Right lobe of liver (tissue), 4 donors: ENCODE results near the gene OTUD7B.

Experiments
- POLR2A ChIP-seq: fragments of 450-650 bp; IDR thresholded peaks from one replicate; pipeline ENCODE4 v1.6.1; 2017; ENCODE audit warnings: antibody characterized with exemption, mild to moderate bottlenecking
- TF ChIP-seq, protein P1 (sequence below), 4 donors: fragments of 200-600 bp in 3 of 4; fragments of 450-650 bp in 1 of 4; IDR thresholded peaks; one replicate each; pipeline versions ENCODE4 v1.5.1 to v1.8.0; 2016 to 2022; ENCODE audit warnings: antibody characterized with exemption in 4 of 4, mild to moderate bottlenecking in 2 of 4
- donor health status: DM: no; HTN: no; CAD: no.
- donor health status: DM: no; HTN: no; CAD: no.
- donor health status: DM: no; HTN: yes; CAD: no.

GRCh38 chr1:149936170-149936991 lies 74.1 kb downstream of the OTUD7B start, which contains the start of gene MTMR11:
- TF ChIP-seq, protein P1, sequence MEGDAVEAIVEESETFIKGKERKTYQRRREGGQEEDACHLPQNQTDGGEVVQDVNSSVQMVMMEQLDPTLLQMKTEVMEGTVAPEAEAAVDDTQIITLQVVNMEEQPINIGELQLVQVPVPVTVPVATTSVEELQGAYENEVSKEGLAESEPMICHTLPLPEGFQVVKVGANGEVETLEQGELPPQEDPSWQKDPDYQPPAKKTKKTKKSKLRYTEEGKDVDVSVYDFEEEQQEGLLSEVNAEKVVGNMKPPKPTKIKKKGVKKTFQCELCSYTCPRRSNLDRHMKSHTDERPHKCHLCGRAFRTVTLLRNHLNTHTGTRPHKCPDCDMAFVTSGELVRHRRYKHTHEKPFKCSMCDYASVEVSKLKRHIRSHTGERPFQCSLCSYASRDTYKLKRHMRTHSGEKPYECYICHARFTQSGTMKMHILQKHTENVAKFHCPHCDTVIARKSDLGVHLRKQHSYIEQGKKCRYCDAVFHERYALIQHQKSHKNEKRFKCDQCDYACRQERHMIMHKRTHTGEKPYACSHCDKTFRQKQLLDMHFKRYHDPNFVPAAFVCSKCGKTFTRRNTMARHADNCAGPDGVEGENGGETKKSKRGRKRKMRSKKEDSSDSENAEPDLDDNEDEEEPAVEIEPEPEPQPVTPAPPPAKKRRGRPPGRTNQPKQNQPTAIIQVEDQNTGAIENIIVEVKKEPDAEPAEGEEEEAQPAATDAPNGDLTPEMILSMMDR (IDR thresholded peaks at IDR 0.05): no peak
- no peak for TF ChIP-seq POLR2A
